ENCODE measurements around the gene LTN1. TPM values are rescaled to one million over a fixed set of nuclear protein-coding genes. Genes with fewer than 3 reads are reported as not detected.
A peak's percentile ranks its signal among the peaks of the same experiment; 100 is the strongest.

Gene LTN1, protein sequence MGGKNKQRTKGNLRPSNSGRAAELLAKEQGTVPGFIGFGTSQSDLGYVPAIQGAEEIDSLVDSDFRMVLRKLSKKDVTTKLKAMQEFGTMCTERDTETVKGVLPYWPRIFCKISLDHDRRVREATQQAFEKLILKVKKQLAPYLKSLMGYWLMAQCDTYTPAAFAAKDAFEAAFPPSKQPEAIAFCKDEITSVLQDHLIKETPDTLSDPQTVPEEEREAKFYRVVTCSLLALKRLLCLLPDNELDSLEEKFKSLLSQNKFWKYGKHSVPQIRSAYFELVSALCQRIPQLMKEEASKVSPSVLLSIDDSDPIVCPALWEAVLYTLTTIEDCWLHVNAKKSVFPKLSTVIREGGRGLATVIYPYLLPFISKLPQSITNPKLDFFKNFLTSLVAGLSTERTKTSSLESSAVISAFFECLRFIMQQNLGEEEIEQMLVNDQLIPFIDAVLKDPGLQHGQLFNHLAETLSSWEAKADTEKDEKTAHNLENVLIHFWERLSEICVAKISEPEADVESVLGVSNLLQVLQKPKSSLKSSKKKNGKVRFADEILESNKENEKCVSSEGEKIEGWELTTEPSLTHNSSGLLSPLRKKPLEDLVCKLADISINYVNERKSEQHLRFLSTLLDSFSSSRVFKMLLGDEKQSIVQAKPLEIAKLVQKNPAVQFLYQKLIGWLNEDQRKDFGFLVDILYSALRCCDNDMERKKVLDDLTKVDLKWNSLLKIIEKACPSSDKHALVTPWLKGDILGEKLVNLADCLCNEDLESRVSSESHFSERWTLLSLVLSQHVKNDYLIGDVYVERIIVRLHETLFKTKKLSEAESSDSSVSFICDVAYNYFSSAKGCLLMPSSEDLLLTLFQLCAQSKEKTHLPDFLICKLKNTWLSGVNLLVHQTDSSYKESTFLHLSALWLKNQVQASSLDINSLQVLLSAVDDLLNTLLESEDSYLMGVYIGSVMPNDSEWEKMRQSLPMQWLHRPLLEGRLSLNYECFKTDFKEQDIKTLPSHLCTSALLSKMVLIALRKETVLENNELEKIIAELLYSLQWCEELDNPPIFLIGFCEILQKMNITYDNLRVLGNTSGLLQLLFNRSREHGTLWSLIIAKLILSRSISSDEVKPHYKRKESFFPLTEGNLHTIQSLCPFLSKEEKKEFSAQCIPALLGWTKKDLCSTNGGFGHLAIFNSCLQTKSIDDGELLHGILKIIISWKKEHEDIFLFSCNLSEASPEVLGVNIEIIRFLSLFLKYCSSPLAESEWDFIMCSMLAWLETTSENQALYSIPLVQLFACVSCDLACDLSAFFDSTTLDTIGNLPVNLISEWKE (N-terminal part only)
- total RNA-seq (2021; fragmentation: NEBNext Ultra II Directional; extraction: Animal tissue kit (Norgen Biotek cat#: 25700)), result 10 to 100 TPM; 19.8 to 23.4 (median 20.8) TPM
- long read RNA-seq, full-length matches to known transcripts, result 1 of 24 reads
- long read RNA-seq, partial matches to known transcripts, result 20 of 24 reads
- long read RNA-seq, other reads (novel, unspliced or antisense), result 3 of 24 reads

DNA sequence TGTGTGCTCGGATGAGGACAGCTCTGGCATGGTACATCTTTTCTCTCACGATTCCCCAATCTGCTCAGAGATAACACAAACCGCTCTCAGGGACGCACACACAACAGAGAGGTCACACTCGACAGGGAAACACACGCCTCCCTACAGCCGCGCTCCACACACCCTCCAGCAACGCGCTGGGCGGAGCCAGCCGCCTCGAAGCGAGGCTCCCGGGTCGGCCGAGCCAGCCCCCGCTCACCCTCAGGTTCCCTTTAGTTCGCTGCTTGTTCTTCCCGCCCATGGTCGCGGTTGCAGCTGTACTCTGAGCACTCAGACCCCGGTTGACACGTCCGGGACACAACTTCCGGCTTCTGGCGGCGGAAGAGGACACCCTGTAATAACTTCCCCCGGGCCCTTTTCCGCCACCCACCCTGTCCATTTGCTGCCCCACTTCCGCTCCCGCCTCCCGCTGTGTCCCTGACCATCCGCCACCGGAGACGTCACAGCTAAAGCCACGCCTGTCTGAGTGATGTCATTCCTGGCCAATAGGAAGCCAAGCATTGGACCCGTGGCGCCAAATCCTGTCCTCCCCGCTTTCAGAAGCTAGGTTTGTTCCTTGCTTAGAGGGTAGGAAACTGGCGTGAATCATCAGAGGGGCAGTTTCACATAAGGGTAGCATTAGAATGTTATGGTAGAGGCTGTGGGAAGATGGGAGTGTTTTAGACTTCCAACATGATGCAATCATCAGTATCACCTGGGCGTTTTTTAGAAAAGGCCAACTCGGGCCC, at the start of gene LTN1:
Gene LTN1 (minus strand): TSS at position 352 of the 767 bp plus-strand sequence. CDS start 72 bp downstream, at position 280.
- peak; percentile 100 for DNase-seq
- Mint-ChIP-seq H3K27me3 (ENCODE audit: insufficient read depth) (peaks cover 2% of the 10 kb centered on the region), H3K27ac (peak within 1 kb of the TSS; percentile 95), H3K9me3 (no peaks in the 10 kb centered on the region), H3K36me3 (ENCODE audit: low read depth) (peaks cover 14% of the 10 kb centered on the region), H3K4me1 (ENCODE audit: low read depth) (peaks cover 45% of the 10 kb centered on the region), H3K4me3 (peak within 1 kb of the TSS; percentile 97)
- TF ChIP-seq, protein P1, sequence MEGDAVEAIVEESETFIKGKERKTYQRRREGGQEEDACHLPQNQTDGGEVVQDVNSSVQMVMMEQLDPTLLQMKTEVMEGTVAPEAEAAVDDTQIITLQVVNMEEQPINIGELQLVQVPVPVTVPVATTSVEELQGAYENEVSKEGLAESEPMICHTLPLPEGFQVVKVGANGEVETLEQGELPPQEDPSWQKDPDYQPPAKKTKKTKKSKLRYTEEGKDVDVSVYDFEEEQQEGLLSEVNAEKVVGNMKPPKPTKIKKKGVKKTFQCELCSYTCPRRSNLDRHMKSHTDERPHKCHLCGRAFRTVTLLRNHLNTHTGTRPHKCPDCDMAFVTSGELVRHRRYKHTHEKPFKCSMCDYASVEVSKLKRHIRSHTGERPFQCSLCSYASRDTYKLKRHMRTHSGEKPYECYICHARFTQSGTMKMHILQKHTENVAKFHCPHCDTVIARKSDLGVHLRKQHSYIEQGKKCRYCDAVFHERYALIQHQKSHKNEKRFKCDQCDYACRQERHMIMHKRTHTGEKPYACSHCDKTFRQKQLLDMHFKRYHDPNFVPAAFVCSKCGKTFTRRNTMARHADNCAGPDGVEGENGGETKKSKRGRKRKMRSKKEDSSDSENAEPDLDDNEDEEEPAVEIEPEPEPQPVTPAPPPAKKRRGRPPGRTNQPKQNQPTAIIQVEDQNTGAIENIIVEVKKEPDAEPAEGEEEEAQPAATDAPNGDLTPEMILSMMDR (IDR thresholded peaks at IDR 0.05), result no peak

DNA sequence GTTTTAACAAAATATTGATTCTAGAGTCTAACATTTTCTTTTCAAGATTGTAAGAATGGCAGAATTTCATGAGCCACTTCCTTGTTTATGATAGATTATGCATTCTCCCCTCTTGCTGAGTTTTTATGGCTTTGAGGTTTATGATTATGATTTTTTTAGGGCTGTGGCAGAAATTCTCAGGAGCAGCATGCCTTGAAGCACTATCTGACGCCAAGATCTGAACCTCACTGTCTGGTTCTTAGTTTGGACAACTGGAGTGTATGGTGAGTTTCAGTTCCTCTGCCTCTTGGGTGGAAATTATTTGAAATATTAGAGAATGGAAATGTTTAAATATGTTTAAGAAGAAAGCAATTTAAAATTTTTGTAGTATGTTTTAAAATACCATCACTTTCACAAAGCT, 42.0 kb upstream of the LTN1 start:
- H3K9me3 Mint-ChIP-seq, result no peaks in the 10 kb centered on the region
- H3K4me3 Mint-ChIP-seq, result no peak overlapping the region
- H3K4me1 Mint-ChIP-seq (ENCODE audit: low read depth), result no peaks in the 10 kb centered on the region
- peaks cover 30% of the 10 kb centered on the region for H3K36me3 Mint-ChIP-seq (ENCODE audit: low read depth)
- no peaks in the 10 kb centered on the region; the same call in 1 of the 2 replicates for H3K27me3 Mint-ChIP-seq (ENCODE audit: insufficient read depth)
- no peak overlapping the region for H3K27ac Mint-ChIP-seq
- no peak for DNase-seq
- TF ChIP-seq, protein P1 (IDR thresholded peaks at IDR 0.05), result no peak

DNA sequence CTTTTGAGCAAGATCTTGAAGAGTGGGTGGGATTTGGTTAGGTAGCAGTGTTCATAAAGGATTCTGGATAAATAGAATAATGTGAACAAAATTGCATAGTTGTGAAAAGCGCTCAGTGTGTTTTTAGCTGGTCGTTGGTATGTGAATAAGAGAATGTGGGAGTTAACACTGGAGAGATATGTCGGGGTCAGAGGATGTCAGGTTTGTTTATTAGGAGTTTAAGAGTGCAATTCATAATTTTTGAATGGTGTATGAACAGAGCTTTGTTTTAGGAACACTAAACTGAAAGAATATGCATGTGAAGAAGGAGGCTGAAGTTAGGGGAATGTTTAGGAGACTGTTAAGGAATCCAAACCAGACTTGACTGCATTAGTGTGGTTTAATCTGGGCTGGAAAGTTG, 41.2 kb upstream of the LTN1 start:
- H3K4me3 Mint-ChIP-seq, result no peak overlapping the region

DNA sequence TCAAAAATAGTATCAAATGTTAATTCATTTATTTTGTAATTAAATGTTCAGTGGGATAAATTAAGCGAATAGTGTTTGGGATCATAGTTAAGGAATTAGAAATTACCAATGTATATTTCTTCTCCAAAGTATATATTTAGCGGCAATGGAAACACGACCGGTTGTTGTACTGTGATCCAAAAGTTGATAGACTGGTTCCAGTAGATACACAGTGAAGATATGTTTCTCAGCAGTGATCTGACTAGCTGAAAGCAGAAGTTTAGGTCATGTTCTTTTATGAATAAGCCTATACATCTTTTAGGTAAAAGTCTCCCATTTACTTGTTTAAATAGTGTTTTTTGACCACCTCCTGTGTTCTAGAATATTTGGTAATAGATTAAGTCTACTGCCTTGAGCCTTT, 40.6 kb upstream of the LTN1 start:
- Mint-ChIP-seq H3K4me1 (ENCODE audit: low read depth) (no peaks in the 10 kb centered on the region), H3K27me3 (ENCODE audit: insufficient read depth) (no peaks in the 10 kb centered on the region; the same call in 1 of the 2 replicates), H3K9me3 (no peaks in the 10 kb centered on the region), H3K27ac (no peak overlapping the region), H3K36me3 (ENCODE audit: low read depth) (peaks cover 34% of the 10 kb centered on the region), H3K4me3 (no peak overlapping the region)
- no peak for DNase-seq
- TF ChIP-seq, protein P1 (IDR thresholded peaks at IDR 0.05), result no peak

More for the DNA sequence above, 41.2 kb upstream of the LTN1 start:
- Mint-ChIP-seq H3K36me3 (ENCODE audit: low read depth) (peaks cover 34% of the 10 kb centered on the region), H3K4me1 (ENCODE audit: low read depth) (no peaks in the 10 kb centered on the region), H3K27ac (no peak overlapping the region), H3K27me3 (ENCODE audit: insufficient read depth) (no peaks in the 10 kb centered on the region; the same call in 1 of the 2 replicates), H3K9me3 (no peaks in the 10 kb centered on the region)
- TF ChIP-seq, protein P1 (IDR thresholded peaks at IDR 0.05), result no peak
- DNase-seq, result no peak
